Activated CD4-positive, CD25-positive, alpha-beta regulatory T cell treated with anti-CD3 and anti-CD28 coated beads, Interleukin-2, amount 50 U/mL, for 24 hours (primary cell): ENCODE results near the gene EID1.
A peak's percentile ranks its signal among the peaks of the same experiment; 100 is the strongest.
"Not testable (repeated sequence)": the region's sequence is repeated elsewhere in the genome, so short reads cannot be mapped to it uniquely, and the experiment has no call there.

Experiments
- ATAC-seq, 2 donors: fragments of 150-1000 bp; cut with Tn5 transposase; one replicate each; pipeline ENCODE4 v1.10.0; 2021; ENCODE audit warnings: mild to moderate bottlenecking in 1 of 2, moderate library complexity in 1 of 2

The EID1 gene

GRCh38 chr15:48869966-48870365, 8.0 kb upstream of the EID1 start:
- no peak for ATAC-seq

GRCh38 chr15:48871542-48871941, 6.4 kb upstream of the EID1 start:
- no peak for ATAC-seq

GRCh38 chr15:48872632-48873031, 5.3 kb upstream of the EID1 start:
- ATAC-seq: no peak

- no peak for ATAC-seq
Measured at GRCh38 chr15:48875241-48875960, 2.5 kb upstream of the EID1 start.

- no peak for ATAC-seq
Measured at GRCh38 chr15:48876057-48876456, 1.9 kb upstream of the EID1 start.

- ATAC-seq: no peak
Measured at GRCh38 chr15:48880070-48880634, 2.2 kb downstream of the EID1 start.

GRCh38 chr15:48883699-48884098, 5.8 kb downstream of the EID1 start:
- no peak for ATAC-seq

GRCh38 chr15:48887144-48887543, 9.2 kb downstream of the EID1 start:
- no peak for ATAC-seq

GRCh38 chr15:48888191-48888590, 10.3 kb downstream of the EID1 start:
- ATAC-seq: peak; percentile 48 to 63

GRCh38 chr15:48888836-48889235, 10.9 kb downstream of the EID1 start:
- ATAC-seq: no peak

GRCh38 chr15:48889925-48890324, 12.0 kb downstream of the EID1 start:
- ATAC-seq: no peak

- ATAC-seq: no peak
Measured at GRCh38 chr15:48890375-48890972, 12.5 kb downstream of the EID1 start.

GRCh38 chr15:48891232-48891765, 13.4 kb downstream of the EID1 start:
- ATAC-seq: no peak

- no peak for ATAC-seq
Measured at GRCh38 chr15:48893311-48893710, 15.4 kb downstream of the EID1 start.

- no peak for ATAC-seq
Measured at GRCh38 chr15:48896869-48897814, 19.2 kb downstream of the EID1 start.

- no peak for ATAC-seq
Measured at GRCh38 chr15:48898032-48898431, 20.1 kb downstream of the EID1 start.

- ATAC-seq: no peak
Measured at GRCh38 chr15:48898446-48898845, 20.5 kb downstream of the EID1 start.

GRCh38 chr15:48899793-48900192, 21.9 kb downstream of the EID1 start:
- ATAC-seq: no peak

GRCh38 chr15:48904758-48905157, 26.8 kb downstream of the EID1 start:
- ATAC-seq: no peak

- ATAC-seq: no peak
Measured at GRCh38 chr15:48905216-48905615, 27.3 kb downstream of the EID1 start.

GRCh38 chr15:48905847-48906246, 27.9 kb downstream of the EID1 start:
- ATAC-seq: no peak

GRCh38 chr15:48909313-48909712, 31.4 kb downstream of the EID1 start:
- not testable (repeated sequence) for ATAC-seq

- not testable (repeated sequence) for ATAC-seq
Measured at GRCh38 chr15:48910554-48910953, 32.6 kb downstream of the EID1 start.
